Activated CD8-positive, alpha-beta memory T cell treated with anti-CD3 and anti-CD28 coated beads for 4 hours (primary cell): Measurements from ENCODE around the gene PDE5A.
A peak's percentile ranks its signal among the peaks of the same experiment; 100 is the strongest.
"Not testable (repeated sequence)": the region's sequence is repeated elsewhere in the genome, so short reads cannot be mapped to it uniquely, and the experiment has no call there.

Experiments
- DNase-seq, 2 donors: peaks; one replicate each; pipeline ENCODE4 v3.0.0-alpha.2; 2020; ENCODE audit warnings: low read depth in 2 of 2

The PDE5A gene

DNA sequence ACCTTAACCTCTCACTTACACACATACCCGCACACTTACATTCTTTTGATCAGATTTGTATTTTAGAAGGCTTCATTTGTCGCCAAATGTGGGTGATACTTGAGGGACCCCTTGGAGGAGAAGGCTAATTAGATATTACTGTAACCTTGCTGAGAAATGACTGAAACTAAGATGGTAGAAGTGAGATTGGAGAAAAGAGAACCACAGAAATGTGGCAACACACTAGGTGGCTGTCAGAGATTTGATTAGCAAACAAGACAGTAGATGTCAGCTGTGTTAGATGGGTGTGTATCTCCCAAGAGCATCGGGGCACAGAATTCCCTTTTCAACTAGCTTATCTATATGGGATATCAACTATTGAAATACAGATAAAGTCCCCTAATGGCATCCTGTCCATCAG, 157.3 kb downstream of the PDE5A start:
- DNase-seq: no peak

DNA sequence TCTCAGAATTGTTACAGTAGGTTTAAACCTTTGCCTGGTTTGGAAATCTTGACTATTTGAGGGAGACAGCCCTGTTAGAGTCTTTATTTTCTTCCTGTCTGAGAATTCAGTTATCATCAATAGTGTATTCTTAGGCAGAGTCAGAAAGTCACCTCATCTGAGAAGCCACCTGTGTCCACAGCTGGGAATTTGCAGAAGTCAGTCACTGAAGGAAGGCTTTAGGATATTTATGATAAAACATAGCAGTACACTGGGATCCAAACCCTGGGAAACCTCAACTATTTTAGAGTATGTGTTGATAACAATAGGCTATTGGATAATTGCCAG, 157.9 kb downstream of the PDE5A start:
- not testable (repeated sequence) for DNase-seq

DNA sequence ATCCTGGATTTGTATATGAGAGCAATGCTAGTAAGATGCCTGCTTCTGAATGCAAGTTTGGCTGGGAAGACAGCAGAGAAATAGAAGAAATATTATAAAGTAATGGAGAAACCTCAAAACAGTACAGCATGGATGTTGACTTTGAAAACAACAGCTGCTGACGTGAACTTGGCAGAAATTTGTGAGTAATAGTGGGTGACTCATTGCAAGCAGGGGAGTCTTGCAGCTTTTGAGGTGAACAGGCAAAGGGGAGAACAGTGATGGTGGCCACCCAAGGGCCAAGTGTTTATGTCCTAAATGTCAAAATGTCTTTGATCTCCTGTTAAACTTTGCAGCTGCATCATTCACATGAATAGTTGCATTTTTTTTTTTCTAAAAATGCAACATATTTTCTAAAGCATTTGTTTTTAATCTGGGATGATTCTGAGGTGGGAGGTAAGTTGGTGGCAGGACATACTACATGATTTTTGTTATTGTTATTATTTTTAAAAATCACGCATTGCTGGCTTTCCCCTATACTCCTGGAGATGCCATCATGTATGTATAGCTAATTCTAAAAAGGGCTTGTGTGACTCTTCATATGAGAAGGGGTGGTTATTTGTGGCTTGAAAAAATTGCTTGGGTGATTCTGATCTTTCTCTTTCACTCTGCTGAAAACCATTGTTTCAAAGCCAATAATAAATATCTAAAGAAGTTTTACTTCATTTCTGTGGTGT, 158.4 kb downstream of the PDE5A start:
- not testable (repeated sequence) for DNase-seq

DNA sequence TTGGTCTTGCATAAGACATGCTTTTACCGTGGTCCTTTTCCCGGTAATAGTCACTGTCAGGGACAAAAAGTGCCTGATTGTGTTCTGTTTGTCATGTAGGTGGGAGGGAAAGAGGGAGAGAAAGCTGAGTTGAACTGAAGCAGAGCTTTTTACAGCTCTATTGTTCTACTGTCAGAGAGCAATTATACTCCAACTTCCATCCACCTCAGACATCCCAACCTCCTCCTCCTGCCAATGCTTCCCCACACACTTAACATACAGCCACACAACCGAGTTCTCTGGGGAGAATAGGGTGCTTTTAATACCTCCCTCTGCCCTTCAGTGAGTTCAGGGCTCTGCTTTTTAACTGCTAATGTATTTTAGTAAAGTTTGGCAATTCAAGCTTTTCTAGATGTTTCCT, 159.6 kb downstream of the PDE5A start:
- DNase-seq: not testable (repeated sequence)

DNA sequence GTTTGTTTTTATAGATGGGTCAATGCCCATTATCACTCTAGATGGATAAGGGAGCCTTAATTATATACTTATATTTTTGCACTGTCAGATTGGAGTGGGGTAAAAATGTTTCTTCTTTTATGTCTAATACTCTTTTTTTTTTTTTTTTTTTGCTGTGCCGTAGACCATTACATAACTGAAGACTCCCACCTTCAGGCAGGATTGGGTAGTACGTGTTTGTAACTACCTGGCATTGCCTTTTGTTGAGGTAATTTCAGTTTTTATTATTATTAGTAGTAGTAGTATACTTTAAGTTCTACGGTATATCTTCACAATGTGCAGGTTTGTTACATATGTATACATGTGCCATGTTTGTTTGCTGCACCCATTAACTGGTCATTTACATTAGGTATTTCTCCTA, 165.9 kb downstream of the PDE5A start:
- DNase-seq: not testable (repeated sequence)

DNA sequence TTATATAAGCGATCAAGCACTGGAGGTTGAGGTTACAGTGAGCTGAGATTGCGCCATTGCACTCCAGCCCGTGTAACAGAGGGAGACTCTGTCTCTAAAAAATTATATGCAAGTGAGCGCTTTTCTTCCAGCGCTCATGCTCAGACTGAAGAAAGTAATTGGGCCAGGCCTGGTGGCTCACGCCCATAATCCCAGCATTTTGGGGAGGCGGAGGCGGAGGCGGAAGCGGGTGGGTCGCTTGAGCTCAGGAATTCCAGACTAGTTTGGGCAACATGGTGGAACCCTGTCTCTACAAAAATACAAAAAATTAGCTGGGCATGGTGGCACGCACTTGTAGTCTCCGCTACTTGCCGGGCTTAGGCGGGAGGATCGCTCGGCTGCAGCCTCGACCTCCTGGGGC, 172.9 kb downstream of the PDE5A start:
- not testable (repeated sequence) for DNase-seq

DNA sequence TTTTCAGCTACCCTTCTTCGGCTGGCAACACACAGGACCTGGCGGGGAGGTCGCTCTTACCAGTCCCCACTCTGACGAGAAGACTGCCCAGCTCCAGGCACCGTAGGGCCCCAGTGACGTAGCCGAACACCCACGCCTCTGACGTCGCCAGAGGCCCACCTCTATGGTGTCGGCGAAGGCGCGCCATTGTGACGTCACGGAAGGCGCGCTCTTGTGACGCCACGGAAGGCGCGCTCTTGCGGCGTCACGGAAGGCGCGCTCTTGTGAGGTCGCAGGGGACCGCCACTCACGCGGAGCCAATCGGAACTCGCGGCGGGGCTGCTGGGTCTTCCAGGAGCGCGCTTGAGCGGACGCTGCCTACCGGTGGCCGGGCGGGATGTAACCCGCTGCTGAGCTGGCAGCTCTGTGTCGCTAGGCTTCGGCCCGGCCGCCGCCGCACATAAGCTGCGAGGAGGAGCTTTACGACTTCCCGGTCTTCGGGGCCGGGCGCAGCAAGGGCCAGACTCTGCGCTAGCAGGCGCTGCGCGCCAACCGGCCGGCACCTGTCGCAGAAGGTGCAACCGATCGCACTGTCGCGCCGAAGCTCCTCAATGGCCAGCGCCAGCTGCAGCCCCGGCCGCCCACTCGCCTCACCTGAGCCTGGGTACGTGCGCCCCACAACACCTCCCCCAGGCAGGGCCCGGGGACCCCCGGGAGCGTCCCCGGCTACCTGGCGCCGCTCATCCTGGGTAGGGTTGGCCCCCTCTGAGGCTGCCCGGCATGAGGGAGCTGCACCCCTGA, 173.9 kb downstream of the PDE5A start:
- peak; percentile 93 to 96 for DNase-seq

DNA sequence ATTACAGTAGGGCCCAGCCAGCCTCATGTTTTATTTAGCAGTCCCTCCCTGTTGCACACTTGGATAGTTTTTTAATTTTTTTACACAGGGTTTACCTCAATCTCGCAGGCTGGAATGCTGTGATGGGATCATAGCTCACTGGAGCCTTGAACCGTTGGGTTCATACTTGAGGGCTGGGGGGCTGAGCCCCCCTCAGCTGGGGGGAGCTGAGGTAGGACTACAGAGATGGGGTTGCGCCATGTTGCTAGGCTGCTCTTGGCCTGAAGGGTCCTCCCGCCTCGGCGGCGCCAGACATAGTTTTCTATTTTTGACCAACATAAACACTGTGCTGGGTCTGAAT, 174.5 kb downstream of the PDE5A start:
- not testable (repeated sequence) for DNase-seq

DNA sequence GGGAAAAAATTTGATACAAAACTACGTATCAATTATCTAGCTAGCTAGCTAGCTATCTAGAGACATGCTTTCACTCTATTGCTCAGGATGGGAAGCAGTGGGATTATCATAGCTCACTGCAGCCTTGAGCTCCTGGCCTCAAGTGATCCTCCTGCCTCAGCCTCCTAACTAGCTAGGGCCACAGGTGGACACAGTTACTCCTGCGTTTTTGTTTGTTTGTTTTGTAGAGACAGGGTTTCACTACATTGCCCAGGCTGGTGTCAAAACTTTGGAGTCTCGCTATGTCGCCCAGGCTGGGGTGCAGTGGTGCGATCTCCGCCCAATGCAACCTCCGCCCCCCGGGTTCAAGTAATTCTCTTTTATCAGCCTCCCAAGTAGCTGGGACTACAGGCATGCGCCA, 175.3 kb downstream of the PDE5A start:
- not testable (repeated sequence) for DNase-seq

DNA sequence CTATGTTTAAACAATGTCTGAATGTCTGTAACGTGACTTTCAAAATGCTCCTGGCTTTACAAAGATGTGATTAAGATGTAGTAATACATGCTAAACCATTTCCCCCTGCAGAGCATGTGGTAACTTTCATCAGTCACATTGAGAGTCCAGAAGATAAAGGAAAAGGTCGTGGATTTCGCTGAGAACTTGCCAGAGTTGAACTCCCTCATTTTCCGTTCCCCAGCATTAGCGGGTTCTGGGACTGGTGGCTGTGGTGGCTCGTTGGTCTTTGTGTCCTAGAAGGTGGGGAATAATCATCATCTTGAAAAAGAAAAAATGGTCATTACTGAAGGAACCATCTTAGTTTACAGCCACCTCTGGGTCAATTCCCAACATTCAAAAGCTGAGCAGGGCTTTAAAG, 178.8 kb downstream of the PDE5A start:
- not testable (repeated sequence) for DNase-seq
